NT2/D1 (cell line): ENCODE results near the gene PRKAR2B.

Experiments
- SUZ12 ChIP-seq: IDR thresholded peaks from 2 replicates; pipeline ENCODE4 v1.6.1; 2011; ENCODE audit not compliant: insufficient read length, insufficient read depth; ENCODE audit errors: extremely low read depth
- YY1 ChIP-seq: IDR thresholded peaks from 2 replicates; pipeline ENCODE4 v1.6.1; 2011; ENCODE audit not compliant: insufficient read length, insufficient read depth
- ZNF274 ChIP-seq: IDR thresholded peaks from 2 replicates; pipeline ENCODE4 v1.6.1; 2011; ENCODE audit warnings: mild to moderate bottlenecking, low read depth, low read length

GRCh38 chr7:107119376-107120105 is 75.0 kb downstream of the PRKAR2B start:
- TF ChIP-seq ZNF274 (no peak), SUZ12 (no peak), YY1 (no peak)
